ENCODE results near the gene CD68.

CD68 gene

DNA sequence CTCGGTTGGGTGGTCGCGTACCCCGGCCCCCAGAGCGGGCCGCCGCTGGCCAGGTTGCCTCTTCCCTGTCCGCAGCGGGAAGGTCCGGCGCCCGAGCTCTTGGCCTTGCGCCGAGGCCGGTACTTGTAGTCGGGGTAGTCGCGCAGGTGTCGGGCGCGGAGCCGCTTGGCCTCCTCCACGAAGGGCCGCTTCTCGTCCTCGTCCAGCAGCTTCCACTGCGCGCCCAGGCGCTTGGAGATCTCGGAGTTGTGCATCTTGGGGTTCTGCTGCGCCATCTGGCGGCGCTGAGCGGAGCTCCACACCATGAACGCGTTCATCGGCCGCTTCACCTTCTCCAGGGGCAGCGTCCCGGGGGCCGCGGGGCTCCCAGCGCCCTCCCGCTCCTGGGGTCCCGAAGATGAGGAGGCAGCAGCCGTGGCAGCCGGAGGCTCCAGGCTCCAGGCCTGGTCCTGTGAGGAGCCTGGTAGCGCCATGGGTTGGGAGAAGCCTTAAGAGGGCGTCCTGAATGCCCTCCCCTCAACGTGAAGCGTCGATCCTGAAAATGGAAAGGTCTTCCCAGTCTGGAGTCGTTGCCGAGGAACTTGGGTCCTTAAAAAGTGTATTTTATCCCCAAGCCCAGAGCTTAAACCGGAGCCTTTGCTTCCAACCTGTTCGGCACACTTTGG lies 9.9 kb downstream of the CD68 start:
- Histone ChIP-seq H3K9me3 (ENCODE audit: insufficient read depth, low read length) (no peaks in the 10 kb centered on the region), H2AFZ (ENCODE audit: low read depth, low read length) (no peak overlapping the region), H3K27me3 (ENCODE audit: low read depth, low read length) (no peaks in the 10 kb centered on the region), H3K27ac (ENCODE audit: low read length) (no peak overlapping the region), H3K4me1 (ENCODE audit: low read length) (peaks cover 8% of the 10 kb centered on the region; the same call in 1 of the 2 replicates), H3K79me2 (ENCODE audit: low read length) (peaks cover 15% of the 10 kb centered on the region), H3K9ac (ENCODE audit: low read length) (no peak overlapping the region), H4K20me1 (ENCODE audit: insufficient read depth, low read length) (no peaks in the 10 kb centered on the region), H3K36me3 (replicated peaks; ENCODE audit: low read depth, low read length) (peaks cover 3% of the 10 kb centered on the region), H3K4me3 (ENCODE audit: low read length) (no peak overlapping the region), H3K4me2 (ENCODE audit: low read length) (no peak overlapping the region)
- TF ChIP-seq EZH2phosphoT487 (IDR thresholded peaks at IDR 0.05; ENCODE audit: low read depth) = no peak
- TF ChIP-seq, protein P1, sequence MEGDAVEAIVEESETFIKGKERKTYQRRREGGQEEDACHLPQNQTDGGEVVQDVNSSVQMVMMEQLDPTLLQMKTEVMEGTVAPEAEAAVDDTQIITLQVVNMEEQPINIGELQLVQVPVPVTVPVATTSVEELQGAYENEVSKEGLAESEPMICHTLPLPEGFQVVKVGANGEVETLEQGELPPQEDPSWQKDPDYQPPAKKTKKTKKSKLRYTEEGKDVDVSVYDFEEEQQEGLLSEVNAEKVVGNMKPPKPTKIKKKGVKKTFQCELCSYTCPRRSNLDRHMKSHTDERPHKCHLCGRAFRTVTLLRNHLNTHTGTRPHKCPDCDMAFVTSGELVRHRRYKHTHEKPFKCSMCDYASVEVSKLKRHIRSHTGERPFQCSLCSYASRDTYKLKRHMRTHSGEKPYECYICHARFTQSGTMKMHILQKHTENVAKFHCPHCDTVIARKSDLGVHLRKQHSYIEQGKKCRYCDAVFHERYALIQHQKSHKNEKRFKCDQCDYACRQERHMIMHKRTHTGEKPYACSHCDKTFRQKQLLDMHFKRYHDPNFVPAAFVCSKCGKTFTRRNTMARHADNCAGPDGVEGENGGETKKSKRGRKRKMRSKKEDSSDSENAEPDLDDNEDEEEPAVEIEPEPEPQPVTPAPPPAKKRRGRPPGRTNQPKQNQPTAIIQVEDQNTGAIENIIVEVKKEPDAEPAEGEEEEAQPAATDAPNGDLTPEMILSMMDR (IDR thresholded peaks at IDR 0.05; ENCODE audit: low read depth, low read length) = no peak

DNA sequence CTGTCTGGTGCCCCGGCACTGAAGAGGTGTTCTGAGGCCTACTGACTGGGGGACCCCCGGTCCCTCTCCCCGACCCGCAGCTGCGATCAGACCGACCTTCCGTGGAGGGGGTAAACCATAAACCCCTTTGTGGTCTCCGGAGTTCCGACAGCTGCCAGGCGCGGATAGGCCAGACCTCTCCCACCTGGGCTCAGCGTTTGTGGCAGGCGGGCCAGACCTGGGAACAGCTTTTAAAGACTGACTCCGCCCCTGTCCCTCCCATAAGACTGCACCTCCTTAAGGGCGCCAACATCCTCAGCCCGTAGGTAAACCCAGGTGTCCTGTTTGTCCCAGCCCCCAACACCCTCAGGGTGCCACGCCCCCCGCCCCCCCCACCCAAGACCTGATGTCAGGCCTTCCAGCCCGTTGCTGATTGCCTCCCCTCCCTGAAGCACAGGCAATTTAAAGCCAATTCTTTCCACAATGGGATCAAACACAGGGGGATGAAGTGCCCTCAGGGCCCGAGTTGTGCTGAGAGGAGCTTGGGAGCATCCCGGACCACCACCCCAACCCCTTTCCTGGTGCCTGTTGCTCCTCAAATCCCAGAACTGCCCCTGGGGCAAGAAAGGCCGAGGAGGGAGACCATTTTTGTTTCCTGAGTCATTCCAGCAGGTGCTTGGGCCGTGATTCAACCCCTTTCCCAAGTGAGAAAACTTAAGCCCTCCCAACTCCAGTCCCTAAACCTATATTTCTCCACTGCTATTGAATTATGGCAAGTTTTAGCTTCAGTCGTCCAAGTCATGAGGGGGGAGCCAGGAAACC lies 10.7 kb downstream of the CD68 start, which contains the start of gene SOX15:
Gene SOX15 (minus strand): TSS at position 204 of the 801 bp plus-strand sequence. CDS start 418 bp downstream, outside the sequence.
- H4K20me1 ChIP-seq (ENCODE audit: insufficient read depth, low read length) = no peaks in the 10 kb centered on the region
- H3K4me2 ChIP-seq (ENCODE audit: low read length) = no peak within 1 kb of the TSS
- H3K27me3 ChIP-seq (ENCODE audit: low read depth, low read length) = no peaks in the 10 kb centered on the region
- TF ChIP-seq EZH2phosphoT487 (IDR thresholded peaks at IDR 0.05; ENCODE audit: low read depth) = no peak
- TF ChIP-seq, protein P1 (IDR thresholded peaks at IDR 0.05; ENCODE audit: low read depth, low read length) = no peak
- no peak within 1 kb of the TSS for H2AFZ ChIP-seq (ENCODE audit: low read depth, low read length)
- no peak within 1 kb of the TSS for H3K9ac ChIP-seq (ENCODE audit: low read length)
- no peaks in the 10 kb centered on the region for H3K9me3 ChIP-seq (ENCODE audit: insufficient read depth, low read length)
- peaks cover 5% of the 10 kb centered on the region for H3K36me3 ChIP-seq (replicated peaks; ENCODE audit: low read depth, low read length)
- H3K4me3 ChIP-seq (ENCODE audit: low read length) = no peak within 1 kb of the TSS
- H3K27ac ChIP-seq (ENCODE audit: low read length) = no peak within 1 kb of the TSS
- H3K79me2 ChIP-seq (ENCODE audit: low read length) = peaks cover 8% of the 10 kb centered on the region; the same call in 1 of the 2 replicates
- peaks cover 3% of the 10 kb centered on the region; the same call in 1 of the 2 replicates for H3K4me1 ChIP-seq (ENCODE audit: low read length)

DNA sequence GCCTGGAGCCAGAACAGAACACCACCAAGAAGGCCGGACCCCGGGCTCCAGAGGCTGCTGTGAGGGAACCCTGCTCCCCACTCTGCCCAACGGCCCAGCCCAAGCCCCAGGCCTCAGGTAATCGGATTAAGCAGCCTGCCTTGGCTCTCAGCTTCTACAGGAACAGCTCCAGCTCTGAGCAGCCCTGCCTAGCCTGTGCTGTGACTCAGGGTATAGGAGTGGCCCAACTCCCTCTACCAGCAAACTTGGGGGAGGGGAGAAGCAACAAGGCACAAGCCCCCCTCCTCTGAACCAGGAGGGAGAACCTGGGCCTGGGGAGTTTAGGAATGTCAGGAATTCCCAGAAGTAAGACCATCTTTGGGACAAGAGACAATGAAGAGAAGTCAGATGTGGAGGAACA lies 11.3 kb downstream of the CD68 start:
- H4K20me1 ChIP-seq (ENCODE audit: insufficient read depth, low read length) = no peaks in the 10 kb centered on the region
- no peak overlapping the region for H3K9ac ChIP-seq (ENCODE audit: low read length)
- H3K27me3 ChIP-seq (ENCODE audit: low read depth, low read length) = no peaks in the 10 kb centered on the region
- H3K27ac ChIP-seq (ENCODE audit: low read length) = no peak overlapping the region
- H3K4me3 ChIP-seq (ENCODE audit: low read length) = no peak overlapping the region
- no peak overlapping the region for H3K4me2 ChIP-seq (ENCODE audit: low read length)
- TF ChIP-seq, protein P1 (IDR thresholded peaks at IDR 0.05; ENCODE audit: low read depth, low read length) = no peak
- TF ChIP-seq EZH2phosphoT487 (IDR thresholded peaks at IDR 0.05; ENCODE audit: low read depth) = no peak
- H2AFZ ChIP-seq (ENCODE audit: low read depth, low read length) = no peak overlapping the region
- H3K9me3 ChIP-seq (ENCODE audit: insufficient read depth, low read length) = no peaks in the 10 kb centered on the region
- peaks cover 3% of the 10 kb centered on the region; the same call in 1 of the 2 replicates for H3K4me1 ChIP-seq (ENCODE audit: low read length)
- peaks cover 5% of the 10 kb centered on the region for H3K36me3 ChIP-seq (replicated peaks; ENCODE audit: low read depth, low read length)
- H3K79me2 ChIP-seq (ENCODE audit: low read length) = peaks cover 2% of the 10 kb centered on the region; the same call in 1 of the 2 replicates

DNA sequence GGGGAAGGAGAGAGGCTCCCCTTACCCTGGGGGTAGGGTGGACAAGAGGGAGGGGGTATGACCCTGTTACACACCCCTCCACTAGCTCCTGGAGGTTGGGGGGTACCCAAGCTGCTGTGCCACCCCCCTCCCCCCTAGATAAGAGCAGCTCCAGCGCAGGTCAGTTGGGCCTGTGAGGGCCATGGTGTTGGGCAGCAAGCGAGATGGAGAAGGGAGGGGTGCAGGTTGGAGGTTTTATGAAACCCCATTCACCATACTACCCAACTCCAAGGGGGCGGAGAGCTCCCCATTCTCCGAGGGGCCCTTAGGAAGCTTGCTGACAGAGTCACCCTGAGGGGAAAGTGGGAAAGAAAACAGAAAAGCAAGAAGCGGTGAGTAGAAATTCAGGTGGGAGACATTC lies 12.2 kb downstream of the CD68 start:
- no peak for TF ChIP-seq EZH2phosphoT487 (IDR thresholded peaks at IDR 0.05; ENCODE audit: low read depth)
- TF ChIP-seq, protein P1 (IDR thresholded peaks at IDR 0.05; ENCODE audit: low read depth, low read length) = no peak
- Histone ChIP-seq H3K9me3 (ENCODE audit: insufficient read depth, low read length) (no peaks in the 10 kb centered on the region), H3K4me3 (ENCODE audit: low read length) (no peak overlapping the region), H3K9ac (ENCODE audit: low read length) (no peak overlapping the region), H3K27ac (ENCODE audit: low read length) (no peak overlapping the region), H3K4me1 (ENCODE audit: low read length) (peaks cover 3% of the 10 kb centered on the region; the same call in 1 of the 2 replicates), H3K4me2 (ENCODE audit: low read length) (no peak overlapping the region), H3K79me2 (ENCODE audit: low read length) (no peaks in the 10 kb centered on the region; the same call in 1 of the 2 replicates), H3K36me3 (replicated peaks; ENCODE audit: low read depth, low read length) (peaks cover 5% of the 10 kb centered on the region), H3K27me3 (ENCODE audit: low read depth, low read length) (no peaks in the 10 kb centered on the region), H4K20me1 (ENCODE audit: insufficient read depth, low read length) (no peaks in the 10 kb centered on the region), H2AFZ (ENCODE audit: low read depth, low read length) (no peak overlapping the region)

Measured in OCI-LY3 (cell line).